Measurements from ENCODE around the gene IL17A. TPM values are rescaled to one million over a fixed set of nuclear protein-coding genes. Genes with fewer than 3 reads are reported as not detected.

IL17A gene
- total RNA-seq, 1 donor from 2014 or later: not detected

DNA sequence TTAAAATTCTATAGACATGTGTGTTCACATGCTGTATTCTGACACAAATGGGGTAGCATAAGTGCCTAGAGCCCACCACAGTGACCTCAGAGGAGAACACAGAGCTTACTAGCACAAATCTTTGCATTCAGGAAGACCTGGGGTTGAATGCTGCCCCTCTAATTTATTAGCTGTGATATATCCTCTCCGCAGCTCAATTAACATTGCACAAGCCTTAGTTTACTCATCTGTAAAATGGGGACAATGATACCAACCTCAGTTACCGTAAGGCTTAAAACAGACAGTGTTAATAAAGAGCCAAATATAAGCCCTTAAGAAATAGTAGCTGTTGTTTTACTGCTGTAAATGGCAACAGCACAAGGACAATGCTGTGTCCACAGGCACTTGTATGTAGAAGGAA, 36.2 kb upstream of the IL17A start:
- Histone ChIP-seq H3K4me3 (no peak overlapping the region), H3K4me1 (no peaks in the 10 kb centered on the region), H3K36me3 (no peaks in the 10 kb centered on the region), H3K27ac (no peak overlapping the region), H3K27me3 (ENCODE audit: low read depth) (no peaks in the 10 kb centered on the region), H3K9me3 (no peaks in the 10 kb centered on the region)
- ATAC-seq (no peak), DNase-seq (no peak)
- intact Hi-C loops (cut with DNase I): no loop called here
- TF ChIP-seq, protein P1, sequence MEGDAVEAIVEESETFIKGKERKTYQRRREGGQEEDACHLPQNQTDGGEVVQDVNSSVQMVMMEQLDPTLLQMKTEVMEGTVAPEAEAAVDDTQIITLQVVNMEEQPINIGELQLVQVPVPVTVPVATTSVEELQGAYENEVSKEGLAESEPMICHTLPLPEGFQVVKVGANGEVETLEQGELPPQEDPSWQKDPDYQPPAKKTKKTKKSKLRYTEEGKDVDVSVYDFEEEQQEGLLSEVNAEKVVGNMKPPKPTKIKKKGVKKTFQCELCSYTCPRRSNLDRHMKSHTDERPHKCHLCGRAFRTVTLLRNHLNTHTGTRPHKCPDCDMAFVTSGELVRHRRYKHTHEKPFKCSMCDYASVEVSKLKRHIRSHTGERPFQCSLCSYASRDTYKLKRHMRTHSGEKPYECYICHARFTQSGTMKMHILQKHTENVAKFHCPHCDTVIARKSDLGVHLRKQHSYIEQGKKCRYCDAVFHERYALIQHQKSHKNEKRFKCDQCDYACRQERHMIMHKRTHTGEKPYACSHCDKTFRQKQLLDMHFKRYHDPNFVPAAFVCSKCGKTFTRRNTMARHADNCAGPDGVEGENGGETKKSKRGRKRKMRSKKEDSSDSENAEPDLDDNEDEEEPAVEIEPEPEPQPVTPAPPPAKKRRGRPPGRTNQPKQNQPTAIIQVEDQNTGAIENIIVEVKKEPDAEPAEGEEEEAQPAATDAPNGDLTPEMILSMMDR (IDR thresholded peaks at IDR 0.05): no peak

DNA sequence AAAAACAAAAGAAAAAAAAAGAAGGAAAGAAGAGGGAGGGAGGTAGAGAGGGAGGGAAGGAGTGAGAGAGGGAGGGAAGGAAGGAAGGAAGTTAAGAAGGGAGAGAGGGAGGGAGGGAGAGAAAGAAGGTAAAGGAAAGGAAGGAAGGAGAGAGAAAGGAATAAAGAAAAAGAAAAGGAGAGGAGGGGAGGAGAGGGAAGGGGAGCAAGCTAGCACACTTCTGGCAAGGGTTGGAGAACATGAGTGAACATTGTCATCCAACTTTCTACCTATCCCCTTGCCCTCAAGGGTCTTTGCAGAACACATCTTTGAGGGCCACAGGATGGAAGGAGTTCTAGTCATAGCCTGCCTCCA, 34.1 kb upstream of the IL17A start:
- Histone ChIP-seq H3K36me3 (no peaks in the 10 kb centered on the region), H3K4me3 (no peak overlapping the region), H3K4me1 (no peaks in the 10 kb centered on the region), H3K27ac (no peak overlapping the region), H3K27me3 (ENCODE audit: low read depth) (no peaks in the 10 kb centered on the region), H3K9me3 (no peaks in the 10 kb centered on the region)
- DNase-seq (no peak), ATAC-seq (no peak)
- TF ChIP-seq, protein P1 (IDR thresholded peaks at IDR 0.05): no peak
- intact Hi-C loops (cut with DNase I): no loop called here

DNA sequence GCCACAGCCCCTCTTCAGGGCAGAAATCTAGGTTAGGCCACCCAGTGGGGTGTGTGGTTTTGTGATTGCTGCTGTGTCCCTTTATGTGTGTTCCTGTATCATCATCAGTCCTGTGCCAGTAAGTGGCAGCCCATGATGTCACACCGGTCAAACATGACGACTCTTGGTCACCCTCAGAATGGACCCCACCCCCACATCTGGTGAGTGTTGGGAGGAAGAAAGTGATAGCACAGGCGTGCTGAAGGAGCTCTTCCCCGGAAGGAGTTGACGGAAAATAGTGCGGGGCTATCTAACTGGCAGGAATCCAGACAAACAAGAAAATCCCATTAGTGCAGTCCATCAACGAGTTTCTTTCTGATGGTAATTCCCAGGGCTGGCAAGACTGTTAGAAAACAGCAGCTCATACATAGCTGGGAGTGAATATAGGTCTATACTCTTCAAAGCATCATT, 33.4 kb upstream of the IL17A start:
- DNase-seq (no peak), ATAC-seq (no peak)
- TF ChIP-seq, protein P1 (IDR thresholded peaks at IDR 0.05): no peak
- H3K36me3 ChIP-seq: no peaks in the 10 kb centered on the region
- no peaks in the 10 kb centered on the region for H3K9me3 ChIP-seq
- H3K27ac ChIP-seq: no peak overlapping the region
- no peak overlapping the region for H3K4me3 ChIP-seq
- intact Hi-C loops (cut with DNase I): no loop called here
- no peaks in the 10 kb centered on the region for H3K4me1 ChIP-seq
- H3K27me3 ChIP-seq (ENCODE audit: low read depth): no peaks in the 10 kb centered on the region

DNA sequence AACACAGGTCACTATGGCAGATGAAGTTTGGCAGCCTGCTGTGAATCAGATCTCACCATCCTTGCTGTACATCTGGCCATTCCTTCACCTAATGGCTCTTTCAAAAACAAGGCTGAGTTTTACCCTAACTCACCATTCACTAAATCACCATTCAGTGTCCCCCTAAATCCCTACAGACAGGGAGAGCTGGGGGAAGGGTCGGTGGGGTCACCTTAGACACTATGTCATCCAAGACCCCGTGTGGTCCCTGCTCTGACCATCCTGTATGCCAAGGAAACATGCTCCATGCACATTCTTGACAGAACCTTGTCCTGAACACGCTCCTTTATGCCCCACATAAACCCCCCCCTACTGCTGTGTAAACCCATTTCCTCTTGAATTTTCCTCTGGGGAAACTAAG, 31.8 kb upstream of the IL17A start:
- Histone ChIP-seq H3K4me3 (no peak overlapping the region), H3K9me3 (no peaks in the 10 kb centered on the region), H3K4me1 (no peaks in the 10 kb centered on the region), H3K27me3 (ENCODE audit: low read depth) (no peaks in the 10 kb centered on the region), H3K27ac (no peak overlapping the region), H3K36me3 (no peaks in the 10 kb centered on the region)
- intact Hi-C loops (cut with DNase I): no loop called here
- ATAC-seq (no peak), DNase-seq (no peak)
- TF ChIP-seq, protein P1 (IDR thresholded peaks at IDR 0.05): no peak

DNA sequence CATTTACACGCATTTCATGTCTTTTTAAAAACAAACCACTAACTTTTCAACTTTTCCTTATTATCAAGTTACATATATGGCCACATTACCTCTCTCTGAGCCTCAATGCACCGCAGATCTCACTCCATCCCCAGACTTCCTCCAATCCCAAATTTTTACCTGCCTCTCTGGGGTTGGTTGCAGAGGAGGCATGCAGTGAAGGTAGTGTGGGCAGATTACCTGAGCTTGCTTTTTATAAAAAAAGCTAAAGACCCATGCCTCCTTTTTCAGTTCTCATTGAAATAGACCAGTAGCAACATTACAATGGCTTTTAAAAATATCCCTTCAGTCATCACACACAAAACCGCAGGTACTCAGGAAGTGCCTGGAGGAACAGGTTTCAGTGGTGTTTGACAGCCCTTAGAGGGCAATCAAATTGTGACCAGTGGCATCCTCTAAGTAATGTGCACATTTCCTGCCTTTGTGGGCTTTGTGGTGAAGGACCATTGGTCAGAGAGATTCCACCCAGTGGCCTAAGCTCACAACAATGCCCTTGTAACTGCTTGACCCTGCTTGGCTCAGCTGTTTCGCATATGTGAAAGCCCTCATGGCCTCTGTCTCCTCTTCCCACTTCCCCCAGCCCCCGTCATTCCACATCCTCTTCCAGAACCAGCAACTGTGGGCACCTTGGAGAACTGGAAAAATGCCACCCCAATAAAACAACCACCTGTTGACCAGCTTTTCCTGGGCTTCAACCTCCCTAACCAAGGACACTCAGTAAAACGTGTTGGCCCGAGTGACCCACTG, 30.2 kb upstream of the IL17A start:
- ATAC-seq (peak in 1 of 2 donors; percentile 62), DNase-seq (no peak)
- Histone ChIP-seq H3K4me3 (no peak overlapping the region), H3K27me3 (ENCODE audit: low read depth) (no peaks in the 10 kb centered on the region), H3K9me3 (no peaks in the 10 kb centered on the region), H3K27ac (no peak overlapping the region), H3K4me1 (no peaks in the 10 kb centered on the region), H3K36me3 (no peaks in the 10 kb centered on the region)
- TF ChIP-seq, protein P1 (IDR thresholded peaks at IDR 0.05): no peak
- intact Hi-C loops (cut with DNase I): no loop called here

All from lower lobe of right lung (tissue), 2 donors.